ENCODE results near the gene CCL27. TPM values are rescaled to one million over a fixed set of nuclear protein-coding genes. Genes with fewer than 3 reads are reported as not detected.
A peak's percentile ranks its signal among the peaks of the same experiment; 100 is the strongest.

The CCL27 gene
- total and polyA plus RNA-seq, 10 of the 15 experiments (the other 5 are each of a cell fraction or from before 2014, with no cell fraction given) = 0.45 TPM; not detected in 9

GRCh38 chr9:34669809-34670562 lies 7.5 kb upstream of the CCL27 start (continued):
- TF ChIP-seq NKRF (conservative IDR thresholded peaks at IDR 0.05) (no peak), EED (IDR thresholded peaks at IDR 0.05; ENCODE audit: low read depth) (no peak)

- intact Hi-C loops (cut with micrococcal nuclease; ENCODE audit: unreplicated experiment) = no loop called here
- TF ChIP-seq ZNF207 (IDR thresholded peaks at IDR 0.05; ENCODE audit: borderline replicate concordance) = no peak
- no peak for TF ChIP-seq ATF3 (IDR thresholded peaks at IDR 0.05; ENCODE audit: borderline replicate concordance, extremely low read depth, low read depth, low read length)
- TF ChIP-seq NR2F1 (conservative IDR thresholded peaks at IDR 0.05) = 0 out of 2 replicates have a peak, but pooled peaks have one; percentile 25
- TF ChIP-seq POLR2A (IDR thresholded peaks at IDR 0.05; ENCODE audit: low read depth, low read length) = peak; percentile 54; the same call in 1 of the 2 replicates
- no peak for TF ChIP-seq YBX1 (IDR thresholded peaks at IDR 0.05)
- no peak for TF ChIP-seq RCOR1 (conservative IDR thresholded peaks at IDR 0.05; ENCODE audit: low read depth, low read length)
- TF ChIP-seq MXI1 (IDR thresholded peaks at IDR 0.05; ENCODE audit: low read depth, low read length) = no peak
- TF ChIP-seq TCF3 (IDR thresholded peaks at IDR 0.05; ENCODE audit: borderline replicate concordance, insufficient read depth, low read depth, low read length) = no peak
- peak; percentile 84 for TF ChIP-seq GABPA (IDR thresholded peaks at IDR 0.05; ENCODE audit: low read depth)
- TF ChIP-seq YY1 (IDR thresholded peaks at IDR 0.05; ENCODE audit: low read depth, low read length) = 0 out of 2 replicates have a peak, but pooled peaks have one; percentile 28
- peak; percentile 98 for TF ChIP-seq CREB1 (IDR thresholded peaks at IDR 0.05; ENCODE audit: low read depth)
- TF ChIP-seq TARDBP (IDR thresholded peaks at IDR 0.05; ENCODE audit: borderline replicate concordance) = no peak
- TF ChIP-seq ZBED1 (IDR thresholded peaks at IDR 0.05; ENCODE audit: borderline replicate concordance) = no peak
- TF ChIP-seq SIN3A (IDR thresholded peaks at IDR 0.05; ENCODE audit: low read depth, low read length) = 0 out of 2 replicates have a peak, but pooled peaks have one; percentile 33
- TF ChIP-seq SMAD1 (IDR thresholded peaks at IDR 0.05; ENCODE audit: low read depth, partially characterized antibody) = no peak
- TF ChIP-seq BMI1 (IDR thresholded peaks at IDR 0.05; ENCODE audit: borderline replicate concordance) = no peak
- no peak for TF ChIP-seq RELA (IDR thresholded peaks at IDR 0.05; ENCODE audit: borderline replicate concordance, partially characterized antibody)
- TF ChIP-seq CREM (IDR thresholded peaks at IDR 0.05; ENCODE audit: low read depth) = peak; percentile 96
- no peak for TF ChIP-seq NRF1 (conservative IDR thresholded peaks at IDR 0.05; ENCODE audit: low read depth, low read length)
Measured at GRCh38 chr9:34665381-34666250, 3.2 kb upstream of the CCL27 start.

More at GRCh38 chr9:34665381-34666250, 3.2 kb upstream of the CCL27 start:
- Histone ChIP-seq H3K9ac (ENCODE audit: control insufficient read depth, insufficient read depth, low read length) (peak overlapping the region; percentile 77; the same call in 1 of the 2 replicates), H4K20me1 (ENCODE audit: control insufficient read depth, insufficient read depth) (no peaks in the 10 kb centered on the region), H3K79me2 (ENCODE audit: control insufficient read depth, insufficient read depth, low read length) (no peaks in the 10 kb centered on the region), H3K4me3 (peak overlapping the region; percentile 97), H3K36me3 (ENCODE audit: control insufficient read depth in 2 of 2, insufficient read depth in 2 of 2, low read length in 1 of 2) (no peaks in the 10 kb centered on the region), H3K27me3 (replicated peaks in 1 of 2; ENCODE audit: control insufficient read depth in 2 of 2, insufficient read depth in 2 of 2, low read length in 1 of 2) (no peaks in the 10 kb centered on the region), H3K27ac (ENCODE audit: control insufficient read depth, insufficient read depth) (peak overlapping the region; percentile 47), H3K4me1 (ENCODE audit: control insufficient read depth, insufficient read depth, low read length) (peaks cover 9% of the 10 kb centered on the region), H2AFZ (ENCODE audit: control insufficient read depth, low read depth, low read length) (peak overlapping the region; percentile 82), H3K4me2 (ENCODE audit: control insufficient read depth, insufficient read depth) (peak overlapping the region; percentile 96), H3K9me3 (replicated peaks; ENCODE audit: control insufficient read depth, insufficient read depth, low read length) (no peaks in the 10 kb centered on the region; the same call in 2 of the 3 replicates)
- DNase-seq (ENCODE audit: low read depth, low spot score) (no peak), ATAC-seq (peak; percentile 92), FAIRE-seq (peak; percentile 91)
- in situ Hi-C loops (cut with MboI) = no loop called here
- CTCF ChIA-PET = interaction anchor here (0.6 to 3.2 kb wide), 14 partner anchors 9 to 289 kb away, joined by 3 to 23 read pairs (median 3); partner anchors contain the start of genes GALT, MYORG and SIGMAR1
- SMC1A ChIA-PET (ENCODE audit: uncharacterized antibody, unreplicated experiment) = interaction anchor here (0.7 to 1.1 kb wide), 2 partner anchors 19 to 21 kb away, joined by 3 read pairs; no protein-coding TSS in a partner anchor
- RAD21 ChIA-PET (ENCODE audit: unreplicated experiment) = interaction anchor here (0.9 to 1.7 kb wide), 3 partner anchors 28 to 45 kb away, joined by 3 to 7 read pairs (median 5); partner anchors contain the start of genes DCTN3 and SIGMAR1
- TSS peak; percentile 76 for BruUV-seq (replicated peaks)
- 5% methylated on average over 32 of the region's 55 CpGs for WGBS (ENCODE audit: insufficient coverage, insufficient replicate concordance, low lambda C conversion rate, missing lambda C conversion rate)
- POLR2A ChIA-PET = no interaction called here
